Fibroblast of mammary gland (primary cell): Measurements from ENCODE around the gene FOLR3.
A peak's percentile ranks its signal among the peaks of the same experiment; 100 is the strongest.

Experiments used
- DNase-seq: peaks from one replicate; pipeline ENCODE4 v3.0.0-alpha.2; 2010; ENCODE audit warnings: low read depth
- H3K4me3 ChIP-seq: 2 replicates; pipeline ENCODE4 v1.5.1; 2011; ENCODE audit warnings: low read depth, mild to moderate bottlenecking, low read length, moderate library complexity; ENCODE audit not compliant: control insufficient read depth
- CTCF ChIP-seq: conservative IDR thresholded peaks from 2 replicates; pipeline ENCODE4 v1.5.1; 2011; ENCODE audit warnings: low read depth, low read length, inconsistent platforms; ENCODE audit not compliant: control insufficient read depth, insufficient read depth

The FOLR3 gene

DNA sequence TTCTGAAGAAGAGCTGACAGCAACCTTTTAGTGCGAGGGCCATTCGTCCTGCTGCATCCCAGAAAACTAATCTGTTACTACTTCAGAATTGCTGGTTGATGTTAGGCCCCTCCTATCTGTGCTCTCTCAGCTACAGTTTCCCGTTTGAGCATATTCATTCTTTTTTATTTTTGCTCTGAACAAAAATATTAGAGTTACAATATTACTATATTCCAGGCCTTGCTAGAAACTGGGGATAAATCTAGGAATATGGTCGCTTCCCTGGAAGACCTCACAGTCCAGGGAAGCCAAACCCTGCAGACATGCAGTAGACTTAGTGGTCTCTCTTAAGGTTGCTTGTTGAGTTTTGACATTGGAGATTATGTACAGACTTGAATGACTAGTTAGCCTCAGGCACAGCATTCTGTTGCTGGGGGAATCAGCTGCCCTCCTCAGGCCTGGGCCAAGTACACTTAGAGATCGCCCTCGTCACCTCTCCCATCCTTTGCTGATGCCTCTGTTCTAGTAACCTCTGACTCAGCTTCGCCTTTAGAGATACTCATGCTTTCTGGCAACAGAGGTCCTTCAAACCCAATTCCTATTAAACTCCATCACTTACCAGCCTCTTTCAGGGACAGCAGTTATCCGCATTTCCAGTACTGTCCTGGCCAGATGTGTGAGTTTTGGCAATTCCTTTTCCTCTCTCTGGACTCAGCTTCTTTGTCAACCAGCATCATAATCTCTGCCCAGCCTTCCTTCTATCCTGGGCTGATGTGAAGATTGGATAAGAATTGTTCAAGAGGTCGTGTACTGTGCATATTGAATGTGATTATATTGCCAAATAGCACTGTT, 22.3 kb upstream of the FOLR3 start:
- peak overlapping the region; percentile 73 for H3K4me3 ChIP-seq
- DNase-seq, result peak; percentile 92
- TF ChIP-seq CTCF, result no peak

DNA sequence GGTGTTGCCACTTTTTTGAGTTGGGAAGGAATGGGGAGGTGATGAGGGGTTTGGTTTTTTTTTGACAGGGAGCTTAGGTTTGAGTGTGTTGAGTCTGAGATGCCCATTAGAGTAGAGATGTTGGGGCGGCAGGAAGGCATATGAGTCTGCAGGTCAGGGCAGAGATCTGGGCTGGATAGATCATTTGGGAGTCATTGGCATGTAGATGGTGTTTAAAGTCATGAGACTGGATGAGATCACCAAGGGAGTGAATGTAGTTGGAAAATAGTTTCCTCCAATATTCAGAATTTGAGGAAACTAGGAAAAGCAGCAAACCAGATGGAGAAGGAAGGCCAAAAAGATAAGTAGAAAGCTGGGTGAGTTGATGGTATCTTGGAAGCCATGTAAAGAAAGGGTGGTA, 21.0 kb upstream of the FOLR3 start:
- peak; percentile 47 for DNase-seq
- TF ChIP-seq CTCF, result no peak
- no peak overlapping the region for H3K4me3 ChIP-seq

GRCh38 chr11:72116019-72116755, 19.3 kb upstream of the FOLR3 start:
- H3K4me3 ChIP-seq, result no peak overlapping the region
- no peak for TF ChIP-seq CTCF
- DNase-seq, result no peak

- TF ChIP-seq CTCF, result no peak
- no peak overlapping the region for H3K4me3 ChIP-seq
- DNase-seq, result no peak
These were observed 16.3 kb upstream of the FOLR3 start for GRCh38 chr11:72119198-72119597.

DNA sequence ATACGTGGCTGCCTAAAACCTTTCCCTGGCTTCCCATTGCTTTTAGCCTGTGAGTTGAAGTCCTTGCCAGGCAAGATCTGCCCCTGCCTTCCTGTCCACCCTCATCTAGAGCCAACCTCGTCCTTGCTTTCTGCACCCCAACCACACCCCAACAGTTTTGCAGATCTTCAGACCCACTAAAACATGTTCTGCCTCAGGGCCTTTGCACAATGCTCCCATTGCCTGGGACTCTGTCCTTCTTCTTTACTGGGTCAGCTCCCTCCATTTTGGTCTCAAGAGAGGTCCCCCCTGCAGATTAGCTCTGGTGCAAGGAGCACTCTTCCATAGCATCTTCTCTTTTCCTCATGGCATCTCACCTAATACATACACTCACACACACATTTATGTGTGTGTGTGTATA, 14.6 kb upstream of the FOLR3 start:
- DNase-seq, result no peak
- H3K4me3 ChIP-seq, result no peak overlapping the region
- no peak for TF ChIP-seq CTCF

- H3K4me3 ChIP-seq, result no peak overlapping the region
- TF ChIP-seq CTCF, result no peak
- no peak for DNase-seq
These were observed 12.9 kb upstream of the FOLR3 start for GRCh38 chr11:72122607-72123006.
